ENCODE results near the gene ERGIC3. TPM values are rescaled to one million over a fixed set of nuclear protein-coding genes. Genes with fewer than 3 reads are reported as not detected.

ERGIC3 gene
- total RNA-seq, 2 experiments from 2014 or later: 105 to 107 TPM

DNA sequence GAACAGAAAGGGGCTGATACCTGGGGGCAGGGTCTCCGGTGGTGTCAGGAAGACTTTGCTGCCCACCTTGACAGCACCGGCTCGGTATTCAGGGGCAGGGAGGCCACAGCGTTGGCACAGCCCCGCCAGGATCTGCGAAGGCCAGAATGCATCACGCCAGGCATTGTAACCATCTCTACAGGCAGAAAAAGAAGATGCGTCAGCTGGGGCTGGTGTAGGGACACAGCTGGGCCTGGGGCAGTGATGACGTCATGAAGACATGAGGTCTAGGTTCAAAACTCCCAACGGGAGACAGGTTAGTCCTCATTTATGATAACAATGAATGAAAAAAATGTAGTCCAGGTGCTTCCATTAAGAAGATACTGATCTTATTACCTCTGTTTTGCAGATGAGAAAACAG is 22.0 kb downstream of the ERGIC3 start:
- no peak for DNase-seq
- no peaks in the 10 kb centered on the region for H3K36me3 Mint-ChIP-seq
- no peaks in the 10 kb centered on the region for H3K9me3 Mint-ChIP-seq
- no peaks in the 10 kb centered on the region for H3K4me1 Mint-ChIP-seq
- H3K27ac Mint-ChIP-seq: no peak overlapping the region
- no peaks in the 10 kb centered on the region for H3K27me3 Mint-ChIP-seq
- H3K4me3 Mint-ChIP-seq: no peak overlapping the region

DNA sequence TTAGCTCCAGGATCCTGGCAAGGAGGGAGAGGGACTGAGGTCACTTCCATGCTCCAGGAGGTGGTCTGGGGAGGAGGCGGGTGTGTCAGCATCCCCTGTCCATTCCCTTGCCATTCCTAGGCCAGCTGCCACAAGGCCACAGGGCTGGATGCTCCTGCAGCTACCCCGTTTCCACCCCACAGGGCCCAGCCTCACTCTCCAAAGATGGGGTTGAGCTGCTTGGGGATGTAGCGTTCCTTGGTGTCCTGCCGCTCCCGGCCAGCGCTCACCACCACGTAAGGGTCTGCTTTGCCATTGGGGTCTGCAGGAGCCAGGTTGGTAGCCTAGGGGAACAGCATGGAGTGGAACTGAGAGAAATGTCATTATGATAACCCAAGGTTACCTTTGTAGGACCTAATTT is 23.0 kb downstream of the ERGIC3 start:
- H3K27ac Mint-ChIP-seq: no peak overlapping the region
- H3K4me1 Mint-ChIP-seq: no peaks in the 10 kb centered on the region
- no peaks in the 10 kb centered on the region for H3K9me3 Mint-ChIP-seq
- no peaks in the 10 kb centered on the region for H3K36me3 Mint-ChIP-seq
- no peak for DNase-seq
- no peak overlapping the region for H3K4me3 Mint-ChIP-seq
- H3K27me3 Mint-ChIP-seq: no peaks in the 10 kb centered on the region

DNA sequence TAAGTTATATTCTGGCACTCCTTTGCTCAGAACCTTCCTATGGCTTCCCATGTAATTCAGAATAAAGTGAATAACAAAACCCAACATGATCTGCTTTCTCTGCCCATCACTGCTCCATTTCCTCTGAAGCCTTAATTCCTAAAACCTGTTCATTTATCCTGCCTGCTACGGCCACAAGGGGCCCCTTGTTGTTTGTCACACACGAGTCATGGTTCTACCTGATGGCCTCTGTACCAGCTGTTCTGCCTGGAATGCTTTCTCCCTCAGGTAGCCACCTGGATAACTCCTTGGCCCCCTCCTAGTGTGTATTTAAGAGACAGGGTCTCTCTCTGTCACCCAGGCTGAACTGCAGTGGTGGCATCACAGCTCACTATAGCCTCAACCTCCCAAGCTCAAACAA is 26.8 kb downstream of the ERGIC3 start:
- Mint-ChIP-seq H3K9me3 (peaks cover 9% of the 10 kb centered on the region), H3K27me3 (no peaks in the 10 kb centered on the region), H3K4me3 (no peak overlapping the region), H3K27ac (no peak overlapping the region), H3K36me3 (peaks cover 6% of the 10 kb centered on the region), H3K4me1 (no peaks in the 10 kb centered on the region)
- DNase-seq: no peak

DNA sequence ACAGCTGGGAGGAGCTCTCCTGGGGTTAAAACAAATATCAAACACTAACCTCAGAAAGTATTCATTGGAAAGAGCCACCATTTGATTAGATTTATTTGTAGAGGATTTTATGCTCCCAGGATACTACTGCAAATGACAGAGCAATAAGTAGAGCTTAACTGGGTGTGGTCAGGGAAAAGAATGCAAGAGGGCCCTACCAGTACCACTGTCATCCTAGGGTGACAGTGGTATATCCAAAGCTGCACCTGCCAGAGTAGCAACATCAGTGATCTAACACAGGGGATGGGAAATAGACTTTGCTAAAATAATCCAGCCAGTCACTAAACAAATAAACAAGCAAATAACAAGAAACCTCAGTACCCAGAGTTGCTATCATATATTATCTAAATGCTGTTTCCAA is 29.7 kb downstream of the ERGIC3 start:
- peaks cover 6% of the 10 kb centered on the region for H3K36me3 Mint-ChIP-seq
- no peak for DNase-seq
- H3K27ac Mint-ChIP-seq: no peak overlapping the region
- H3K4me1 Mint-ChIP-seq: no peaks in the 10 kb centered on the region
- no peak overlapping the region for H3K4me3 Mint-ChIP-seq
- peaks cover 3% of the 10 kb centered on the region for H3K27me3 Mint-ChIP-seq
- peaks cover 9% of the 10 kb centered on the region for H3K9me3 Mint-ChIP-seq

DNA sequence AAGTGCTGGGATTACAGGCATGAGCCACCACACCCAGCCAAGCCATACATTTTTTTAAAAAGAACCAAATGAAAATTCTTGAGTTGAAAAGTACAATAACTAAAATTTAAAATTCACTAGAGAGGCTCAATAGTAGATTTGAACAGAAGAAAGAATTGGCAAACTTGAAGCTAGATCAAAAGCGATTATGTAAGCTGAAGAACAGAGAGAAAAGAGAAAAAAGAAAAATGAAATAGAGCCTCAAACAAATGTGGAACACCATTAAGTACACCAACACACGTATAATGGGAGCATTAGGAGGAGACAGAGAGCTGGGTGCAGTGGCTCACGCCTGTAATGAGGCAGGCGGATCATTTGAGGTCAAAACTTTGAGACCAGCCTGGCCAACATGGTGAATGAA is 31.0 kb downstream of the ERGIC3 start:
- DNase-seq: no peak
- Mint-ChIP-seq H3K36me3 (peaks cover 6% of the 10 kb centered on the region), H3K27ac (no peak overlapping the region), H3K27me3 (peaks cover 6% of the 10 kb centered on the region), H3K9me3 (peaks cover 9% of the 10 kb centered on the region), H3K4me1 (no peaks in the 10 kb centered on the region), H3K4me3 (no peak overlapping the region)

DNA sequence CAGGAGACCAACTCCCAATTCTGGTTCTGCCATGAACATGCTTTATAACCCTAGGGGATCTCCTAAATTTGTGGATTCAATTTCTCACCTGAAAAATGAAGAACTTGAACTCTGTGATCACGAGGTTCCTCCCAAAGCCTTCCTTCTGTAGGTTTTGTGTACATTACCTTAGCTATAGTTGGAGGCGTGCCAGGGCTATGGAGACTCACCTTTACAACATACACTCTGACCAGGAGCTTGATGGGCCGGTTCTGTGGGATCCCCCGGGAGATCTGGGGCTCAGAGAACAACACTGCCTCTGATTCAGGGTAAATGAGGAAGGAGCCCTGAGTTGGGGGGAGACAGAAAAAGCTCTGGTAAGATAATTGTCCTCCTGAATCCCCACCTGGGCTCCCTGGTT is 34.1 kb downstream of the ERGIC3 start:
- H3K4me1 Mint-ChIP-seq: no peaks in the 10 kb centered on the region
- H3K36me3 Mint-ChIP-seq: peaks cover 6% of the 10 kb centered on the region
- no peak overlapping the region for H3K4me3 Mint-ChIP-seq
- no peak for DNase-seq
- H3K27ac Mint-ChIP-seq: no peak overlapping the region
- H3K27me3 Mint-ChIP-seq: peaks cover 6% of the 10 kb centered on the region
- H3K9me3 Mint-ChIP-seq: peaks cover 9% of the 10 kb centered on the region

DNA sequence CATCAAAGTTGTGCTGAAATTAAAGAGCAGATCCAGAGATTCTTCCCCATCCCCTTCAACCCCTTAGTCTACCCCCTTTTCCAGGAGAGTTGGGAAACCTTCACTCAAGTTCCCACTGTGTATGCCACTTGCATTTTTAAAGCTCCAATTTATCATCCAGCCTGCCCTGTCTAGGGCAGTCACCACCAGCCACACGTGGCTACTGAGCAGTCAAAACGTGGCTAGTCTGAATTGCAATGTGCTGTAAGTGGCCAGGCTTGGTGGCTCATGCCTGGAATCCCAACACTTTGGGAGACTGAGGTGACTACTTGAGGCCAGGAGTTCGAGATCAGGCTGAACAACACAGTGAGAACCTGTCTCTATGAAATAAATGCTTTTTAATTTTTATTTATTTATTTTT is 34.9 kb downstream of the ERGIC3 start:
- peaks cover 9% of the 10 kb centered on the region for H3K9me3 Mint-ChIP-seq
- peaks cover 6% of the 10 kb centered on the region for H3K27me3 Mint-ChIP-seq
- peaks cover 6% of the 10 kb centered on the region for H3K36me3 Mint-ChIP-seq

DNA sequence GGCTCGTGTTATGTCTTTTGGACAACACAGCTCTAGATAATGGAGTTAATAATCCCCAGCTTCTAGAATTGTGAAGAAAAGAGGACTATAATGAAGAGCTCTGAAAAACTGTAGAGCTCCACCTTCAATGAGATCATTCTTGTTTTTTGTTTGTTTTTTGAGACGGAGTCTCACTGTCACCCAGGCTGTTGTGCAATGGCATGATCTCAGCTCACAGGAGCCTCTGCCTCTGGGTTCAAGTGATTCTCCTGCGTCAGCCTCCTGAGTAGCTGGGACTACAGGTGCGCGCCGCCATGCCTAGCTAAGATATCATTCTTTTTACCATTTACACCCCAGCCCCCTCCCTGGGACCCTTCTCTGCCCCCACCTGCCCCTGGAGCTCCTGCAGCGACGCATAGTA is 36.6 kb downstream of the ERGIC3 start:
- H3K27me3 Mint-ChIP-seq: peaks cover 6% of the 10 kb centered on the region
- DNase-seq: no peak
- no peak overlapping the region for H3K27ac Mint-ChIP-seq
- H3K9me3 Mint-ChIP-seq: peaks cover 2% of the 10 kb centered on the region
- no peaks in the 10 kb centered on the region for H3K4me1 Mint-ChIP-seq
- H3K4me3 Mint-ChIP-seq: no peak overlapping the region
- H3K36me3 Mint-ChIP-seq: no peaks in the 10 kb centered on the region

More for the DNA sequence above, 34.9 kb downstream of the ERGIC3 start:
- Mint-ChIP-seq H3K4me3 (no peak overlapping the region), H3K4me1 (no peaks in the 10 kb centered on the region), H3K27ac (no peak overlapping the region)
- DNase-seq: no peak

DNA sequence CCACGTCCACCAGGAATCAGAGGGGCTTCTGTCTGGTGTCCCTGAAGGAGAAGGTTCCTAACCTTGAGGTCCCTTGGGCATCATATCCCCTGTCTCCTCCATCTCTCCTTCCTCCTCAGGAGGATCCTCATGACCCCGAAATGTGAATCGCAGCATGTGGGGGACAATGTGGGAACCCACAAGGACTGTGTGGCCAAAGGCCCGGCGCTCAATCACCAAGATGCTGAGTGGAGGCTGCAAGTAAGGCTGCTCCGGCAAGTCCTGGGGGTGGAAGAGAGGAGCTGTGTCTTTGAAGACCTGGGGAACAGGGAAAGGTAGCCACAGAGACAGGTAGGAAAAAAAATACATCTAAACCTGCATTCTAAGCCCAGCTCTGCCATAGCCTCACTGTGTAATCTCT is 37.3 kb downstream of the ERGIC3 start:
- no peak overlapping the region for H3K4me3 Mint-ChIP-seq
- no peak for DNase-seq
- peaks cover 2% of the 10 kb centered on the region for H3K9me3 Mint-ChIP-seq

DNA sequence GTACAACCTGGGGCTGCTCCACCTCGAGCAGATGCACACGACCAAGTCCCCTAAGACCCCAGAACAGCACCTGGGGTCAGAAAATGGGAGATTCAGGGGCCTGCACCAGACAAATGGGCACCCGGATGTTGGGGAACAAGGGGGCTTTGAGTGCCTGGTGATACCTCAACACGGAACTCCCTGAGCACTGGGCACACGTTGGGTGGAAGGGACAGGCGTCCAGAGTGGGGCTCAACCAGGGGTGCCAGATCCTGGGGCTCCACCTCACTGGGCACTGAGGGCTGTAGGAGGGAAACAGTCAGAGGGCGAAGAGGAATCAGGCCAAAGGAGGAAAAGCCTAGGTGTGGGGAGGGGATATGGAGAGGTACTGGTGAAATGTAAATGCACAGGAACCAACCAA is 40.3 kb downstream of the ERGIC3 start:
- DNase-seq: no peak
- H3K27ac Mint-ChIP-seq: no peak overlapping the region
- no peak overlapping the region for H3K4me3 Mint-ChIP-seq
- no peaks in the 10 kb centered on the region for H3K4me1 Mint-ChIP-seq
- no peaks in the 10 kb centered on the region for H3K27me3 Mint-ChIP-seq
- no peaks in the 10 kb centered on the region for H3K36me3 Mint-ChIP-seq
- peaks cover 2% of the 10 kb centered on the region for H3K9me3 Mint-ChIP-seq

More for the DNA sequence above, 37.3 kb downstream of the ERGIC3 start:
- Mint-ChIP-seq H3K27ac (no peak overlapping the region), H3K27me3 (peaks cover 6% of the 10 kb centered on the region), H3K4me1 (no peaks in the 10 kb centered on the region), H3K36me3 (no peaks in the 10 kb centered on the region)

DNA sequence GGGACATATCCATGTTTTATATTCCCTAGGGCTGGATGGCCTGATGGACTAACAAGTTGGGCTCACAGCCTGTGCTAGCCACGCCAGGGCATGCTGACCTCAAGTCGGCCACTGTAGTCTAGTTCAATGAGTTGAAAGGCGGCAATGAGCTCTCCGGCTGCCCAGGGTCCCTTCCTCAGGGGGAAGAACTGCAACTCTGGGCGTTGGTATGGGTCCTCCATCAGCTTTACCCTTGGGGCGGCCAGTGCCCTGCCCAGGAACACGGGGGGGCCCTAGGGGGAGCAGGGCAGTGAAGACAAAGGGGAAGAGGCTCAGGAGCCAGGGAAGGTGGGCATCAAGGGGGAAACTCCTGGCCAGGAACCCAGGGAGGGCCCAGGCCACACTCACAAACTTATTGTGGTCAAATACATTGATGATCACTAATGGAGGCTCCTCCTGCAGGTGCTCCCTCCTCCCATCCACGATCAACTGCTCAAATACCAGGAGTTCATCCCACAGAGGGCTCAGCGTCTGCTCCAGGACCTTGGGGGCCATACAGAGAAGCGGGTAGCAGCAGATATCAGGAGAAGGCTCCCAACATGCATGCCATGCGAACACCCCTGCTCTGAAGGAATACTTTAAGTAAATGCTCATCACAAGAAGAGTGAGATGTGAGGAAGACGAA is 41.0 kb downstream of the ERGIC3 start:
- Mint-ChIP-seq H3K9me3 (peaks cover 2% of the 10 kb centered on the region), H3K27ac (no peak overlapping the region), H3K27me3 (no peaks in the 10 kb centered on the region), H3K4me3 (no peak overlapping the region), H3K36me3 (no peaks in the 10 kb centered on the region), H3K4me1 (no peaks in the 10 kb centered on the region)
- no peak for DNase-seq

DNA sequence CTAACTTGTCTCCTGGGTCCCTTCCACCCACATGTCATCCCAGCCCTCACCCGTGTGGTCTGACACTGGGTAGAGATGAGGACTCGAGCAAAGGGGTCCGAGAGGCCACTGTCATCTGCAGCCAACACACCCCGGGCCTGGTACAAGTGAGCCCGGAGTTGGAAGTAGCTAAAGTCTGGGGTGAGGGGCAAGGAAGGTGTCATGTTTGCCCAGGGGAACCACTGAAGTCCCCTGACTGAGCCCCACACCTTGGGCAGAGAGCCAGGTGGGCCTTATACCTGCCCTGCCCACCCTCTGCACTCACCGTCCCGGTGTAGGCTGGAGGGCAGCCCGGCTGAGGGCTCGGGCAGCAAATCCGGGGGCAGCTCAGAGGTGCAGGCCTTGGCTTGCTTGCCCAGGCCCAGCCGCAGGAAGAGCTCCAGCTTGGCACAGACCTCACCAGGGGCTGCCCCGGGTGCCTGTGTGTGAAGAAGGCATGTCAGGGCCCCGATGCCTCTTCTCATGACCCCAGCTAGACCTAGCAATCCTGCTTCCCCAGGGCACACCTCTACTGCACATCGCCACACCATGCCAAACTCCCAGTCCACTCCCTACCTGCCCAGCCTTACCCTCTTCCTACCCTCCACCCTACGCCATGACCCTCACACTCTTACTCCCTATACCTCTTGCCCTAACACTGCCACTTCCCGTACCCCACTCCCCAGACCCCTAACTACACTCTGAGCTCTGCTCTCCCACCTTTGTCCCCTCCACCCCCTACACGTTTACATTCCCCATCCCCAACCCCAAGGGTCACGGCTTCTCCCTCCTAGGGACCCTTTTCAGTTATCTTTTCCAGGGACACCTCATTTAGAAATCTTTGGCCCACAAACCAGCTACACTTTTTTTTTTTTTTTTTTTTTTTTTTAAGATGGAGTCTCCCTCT is 42.0 kb downstream of the ERGIC3 start:
- Mint-ChIP-seq H3K4me3 (no peak overlapping the region), H3K27ac (no peak overlapping the region), H3K36me3 (no peaks in the 10 kb centered on the region), H3K27me3 (no peaks in the 10 kb centered on the region), H3K4me1 (no peaks in the 10 kb centered on the region), H3K9me3 (peaks cover 2% of the 10 kb centered on the region)
- DNase-seq: no peak

DNA sequence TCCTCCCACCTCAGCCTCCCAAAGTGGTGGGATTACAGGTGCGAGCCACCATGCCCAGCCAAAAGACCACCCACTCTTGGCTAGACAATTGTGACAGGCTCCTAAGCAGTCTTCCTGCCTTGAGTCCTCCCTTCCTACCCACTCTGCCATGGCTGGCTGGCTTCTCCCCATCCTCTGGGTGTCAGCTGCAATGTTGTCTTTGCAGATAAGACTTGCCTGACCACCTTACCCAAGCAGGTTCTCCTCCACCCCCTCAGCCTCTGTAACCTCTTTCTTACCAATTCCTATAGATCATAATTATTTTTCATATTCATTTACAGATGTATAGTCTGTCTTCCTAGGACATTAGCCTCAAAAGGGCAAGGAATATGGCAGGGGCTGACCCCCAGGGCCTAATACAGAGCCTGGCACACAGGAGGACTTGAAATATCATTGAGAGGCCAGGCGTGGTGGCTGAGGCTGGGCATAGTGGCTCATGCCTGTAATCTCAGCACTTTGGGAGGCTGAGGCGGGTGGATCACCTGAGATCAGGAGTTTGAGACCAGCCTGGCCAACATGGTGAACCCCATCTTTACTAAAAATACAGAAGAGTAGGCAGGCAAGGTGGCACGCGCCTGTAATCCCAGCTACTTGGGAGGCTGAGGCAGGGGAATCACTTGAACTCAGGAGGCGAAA is 45.0 kb downstream of the ERGIC3 start:
- no peak overlapping the region for H3K27ac Mint-ChIP-seq
- H3K9me3 Mint-ChIP-seq: peaks cover under 1% of the 10 kb centered on the region
- no peak for DNase-seq
- H3K4me3 Mint-ChIP-seq: no peak overlapping the region
- H3K27me3 Mint-ChIP-seq: no peaks in the 10 kb centered on the region
- no peaks in the 10 kb centered on the region for H3K4me1 Mint-ChIP-seq
- no peaks in the 10 kb centered on the region for H3K36me3 Mint-ChIP-seq

DNA sequence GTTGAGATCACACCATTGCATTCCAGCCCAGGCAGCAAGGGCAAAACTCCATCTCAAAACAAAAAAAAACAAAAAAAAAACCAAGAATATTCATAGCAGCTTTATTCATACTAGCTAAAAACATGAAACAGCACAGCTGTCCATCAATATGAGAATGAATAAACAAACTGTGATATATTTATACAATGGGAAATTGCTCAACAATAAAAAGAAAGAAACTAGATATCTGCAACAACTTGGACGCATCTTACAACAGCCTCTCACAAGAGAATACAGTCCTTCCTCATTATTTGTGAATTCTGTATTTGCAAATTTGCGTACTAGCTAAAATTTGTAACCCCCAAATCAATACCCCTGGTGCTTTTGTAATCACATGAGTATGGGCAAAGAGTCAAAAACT is 45.6 kb downstream of the ERGIC3 start:
- Mint-ChIP-seq H3K36me3 (no peaks in the 10 kb centered on the region), H3K4me3 (no peak overlapping the region), H3K27ac (no peak overlapping the region), H3K27me3 (no peaks in the 10 kb centered on the region), H3K4me1 (no peaks in the 10 kb centered on the region), H3K9me3 (no peaks in the 10 kb centered on the region)
- DNase-seq: no peak

DNA sequence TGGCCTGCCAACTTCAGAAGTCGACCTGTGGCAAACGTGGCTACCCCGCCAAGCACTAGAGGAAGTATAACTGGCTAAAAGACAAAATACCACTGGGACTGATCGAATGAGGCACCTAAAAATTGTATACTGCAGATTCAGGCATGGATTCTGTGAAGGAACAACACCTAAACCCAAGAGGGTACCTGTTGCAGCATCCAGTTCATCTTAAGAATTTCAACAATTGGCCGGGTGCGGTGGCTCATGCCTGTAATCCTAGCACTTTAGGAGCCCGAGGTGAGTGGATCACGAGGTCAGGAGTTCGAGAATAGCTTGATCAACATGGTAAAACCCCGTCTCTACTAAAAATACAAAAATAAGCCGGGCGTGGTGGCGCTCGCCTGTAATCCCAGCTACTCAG is 46.5 kb downstream of the ERGIC3 start:
- H3K27me3 Mint-ChIP-seq: no peaks in the 10 kb centered on the region
- no peaks in the 10 kb centered on the region for H3K9me3 Mint-ChIP-seq
- no peak overlapping the region for H3K27ac Mint-ChIP-seq
- H3K4me3 Mint-ChIP-seq: no peak overlapping the region
- no peaks in the 10 kb centered on the region for H3K36me3 Mint-ChIP-seq
- no peak for DNase-seq
- no peaks in the 10 kb centered on the region for H3K4me1 Mint-ChIP-seq
